CD14-positive monocyte (primary cell): ENCODE results near the gene ANKRD12. TPM values are rescaled to one million over a fixed set of nuclear protein-coding genes. Genes with fewer than 3 reads are reported as not detected.
"Not testable (repeated sequence)": the region's sequence is repeated elsewhere in the genome, so short reads cannot be mapped to it uniquely, and the experiment has no call there.

Source experiments
- DNase-seq, 3 donors: peaks; one replicate each; pipeline ENCODE4 v3.0.0-alpha.2; 2011 to 2022
- H2AFZ ChIP-seq: 2 replicates; pipeline ENCODE4 v1.6.0; 2012; ENCODE audit warnings: mild to moderate bottlenecking, low read depth, low read length, inconsistent platforms; ENCODE audit not compliant: insufficient read depth, poor library complexity, severe bottlenecking
- H3K27ac ChIP-seq, 2 donors: 1 replicate in 1 of 2; 2 replicates in 1 of 2; pipeline ENCODE4 v1.5.1; 2012 to 2013; ENCODE audit warnings: low read length in 2 of 2, control low read depth in 1 of 2, inconsistent platforms in 1 of 2, low read depth in 1 of 2, mild to moderate bottlenecking in 1 of 2
- H3K27me3 ChIP-seq, 2 donors: one replicate each; pipeline versions ENCODE4 v1.6.0 to v1.6.1; 2011 to 2013; ENCODE audit warnings: low read length in 2 of 2; ENCODE audit not compliant: control insufficient read depth in 2 of 2, insufficient read depth in 2 of 2
- H3K36me3 ChIP-seq, 2 donors: replicated peaks in 1 of 2; 1 replicate in 1 of 2; 2 replicates in 1 of 2; pipeline versions ENCODE4 v1.5.1 to v1.6.1; 2012 to 2013; ENCODE audit warnings: low read length in 2 of 2, control low read depth in 1 of 2, inconsistent platforms in 1 of 2, mild to moderate bottlenecking in 1 of 2; ENCODE audit not compliant: insufficient read depth in 2 of 2, control insufficient read depth in 1 of 2
- H3K4me1 ChIP-seq, 2 donors: 1 replicate in 1 of 2; 2 replicates in 1 of 2; pipeline versions ENCODE4 v1.5.1 to v1.6.1; 2012 to 2013; ENCODE audit warnings: low read length in 2 of 2, control low read depth in 1 of 2, inconsistent platforms in 1 of 2, mild to moderate bottlenecking in 1 of 2, moderate library complexity in 1 of 2; ENCODE audit not compliant: insufficient read depth in 2 of 2, control insufficient read depth in 1 of 2
- H3K4me2 ChIP-seq: replicated peaks from 2 replicates; pipeline ENCODE3; 2012; ENCODE audit warnings: low read length, moderate library complexity, mild to moderate bottlenecking; ENCODE audit not compliant: poor library complexity, severe bottlenecking; ENCODE audit errors: extremely low read depth
- H3K4me3 ChIP-seq, 3 experiments: fragments of 200-600 bp in 1 of 3; sonication (generic) in 1 of 3; replicated peaks in 1 of 3; 1 replicate in 2 of 3; 2 replicates in 1 of 3; pipeline ENCODE4 v1.5.1; 2011 to 2013; ENCODE audit warnings: low read length in 3 of 3, mild to moderate bottlenecking in 3 of 3, control low read depth in 2 of 3, low read depth in 2 of 3, inconsistent platforms in 1 of 3, moderate library complexity in 1 of 3
- H3K79me2 ChIP-seq: 2 replicates; pipeline ENCODE4 v1.6.0; 2012; ENCODE audit warnings: mild to moderate bottlenecking, control low read depth, inconsistent platforms, low read length, moderate library complexity; ENCODE audit not compliant: insufficient read depth
- H3K9ac ChIP-seq: 2 replicates; pipeline ENCODE4 v1.6.0; 2017; ENCODE audit warnings: low read length, mild to moderate bottlenecking; ENCODE audit not compliant: insufficient read depth, poor library complexity, severe bottlenecking
- H3K9me3 ChIP-seq, 2 donors: replicated peaks in 1 of 2; 1 replicate in 1 of 2; 2 replicates in 1 of 2; pipeline versions ENCODE4 v1.5.1 to v1.6.1; 2012 to 2013; ENCODE audit warnings: low read length in 2 of 2, control low read depth in 1 of 2; ENCODE audit not compliant: control insufficient read depth in 1 of 2, insufficient read depth in 1 of 2
- H4K20me1 ChIP-seq: 2 replicates; pipeline ENCODE4 v1.6.0; 2012; ENCODE audit warnings: mild to moderate bottlenecking, low read length, control low read depth, moderate library complexity; ENCODE audit not compliant: insufficient read depth
- H3K27ac Mint-ChIP-seq, 7 donors: one replicate each; pipeline ENCODE4 v1.8.0; 2020; ENCODE audit warnings: mild to moderate bottlenecking in 7 of 7, mixed read lengths in 7 of 7, moderate library complexity in 6 of 7, inconsistent platforms in 2 of 7
- H3K27me3 Mint-ChIP-seq, 3 donors: one replicate each; pipeline ENCODE4 v1.8.0; 2021 to 2022; ENCODE audit warnings: low read depth in 3 of 3, mild to moderate bottlenecking in 3 of 3, mixed read lengths in 3 of 3, moderate library complexity in 3 of 3, inconsistent platforms in 1 of 3
- H3K36me3 Mint-ChIP-seq, 2 donors: one replicate each; pipeline ENCODE4 v1.8.0; 2020; ENCODE audit warnings: mixed read lengths in 2 of 2, inconsistent platforms in 1 of 2, mild to moderate bottlenecking in 1 of 2
- H3K4me1 Mint-ChIP-seq: one replicate; pipeline ENCODE4 v1.8.0; 2020; ENCODE audit warnings: mild to moderate bottlenecking, mixed read lengths
- H3K4me3 Mint-ChIP-seq, 2 donors: one replicate each; pipeline ENCODE4 v1.8.0; 2020; ENCODE audit warnings: mild to moderate bottlenecking in 2 of 2, mixed read lengths in 2 of 2, moderate library complexity in 1 of 2
- H3K9me3 Mint-ChIP-seq, 7 donors: one replicate each; pipeline ENCODE4 v1.8.0; 2020 to 2022; ENCODE audit warnings: mixed read lengths in 7 of 7, mild to moderate bottlenecking in 6 of 7, moderate library complexity in 6 of 7, inconsistent platforms in 2 of 7
- CTCF ChIP-seq: fragments of 200-600 bp; IDR thresholded peaks from one replicate; pipeline ENCODE4 v1.8.0; 2022; ENCODE audit warnings: antibody characterized with exemption, mild to moderate bottlenecking
- WGBS: methylation state at CpG from one replicate; pipeline ENCODE4 v1.1.5; 2013; ENCODE audit warnings: missing lambda C conversion rate; ENCODE audit not compliant: insufficient coverage; 5-methylcytosine and 5-hydroxymethylcytosine counted together
- intact Hi-C, 2 donors: fragments of 100-400 bp; cut with micrococcal nuclease; formaldehyde crosslinking; loops; one replicate each; pipeline versions ENCODE4 v1.15.0 to v1.15.1; 2023
- polyA plus RNA-seq, 3 donors: library from polyadenylated mRNA; depleted of rRNA in 1 of 3; unstranded in 2 of 3; stranded (reverse) in 1 of 3; fragments of 300-500 nt in 2 of 3; fragments of >200 nt in 1 of 3; fragmentation: Illumina TruSeq in 2 of 3; gene quantifications; 1 replicate in 2 of 3; 2 replicates in 1 of 3; pipeline ENCODE4 v1.2.3, GENCODE V29; 2012 to 2021

ANKRD12 gene
- polyA plus RNA-seq, 3 donors, result 9.3 to 15.5 (median 15.4) TPM

GRCh38 chr18:9157806-9158205, 21.2 kb downstream of the ANKRD12 start:
- Mint-ChIP-seq H3K36me3 (peaks cover 13 to 24% of the 10 kb centered on the region in 2 donors), H3K9me3 (peaks cover 0 to 8% (median 6%) of the 10 kb centered on the region in 7 donors), H3K4me3 (no peak overlapping the region), H3K27me3 (peaks cover 0 to 2% (median 0%) of the 10 kb centered on the region in 3 donors), H3K27ac (peak overlapping the region in 2 of 7 donors; percentile 1 to 24), H3K4me1 (peaks cover 41% of the 10 kb centered on the region)
- Histone ChIP-seq H3K27ac (no peak overlapping the region), H3K27me3 (no peaks in the 10 kb centered on the region), H3K79me2 (peaks cover 99% of the 10 kb centered on the region), H2AFZ (no peak overlapping the region), H3K4me2 (no peak overlapping the region), H4K20me1 (peaks cover 100% of the 10 kb centered on the region), H3K4me1 (peaks cover 13 to 17% of the 10 kb centered on the region in 2 donors), H3K4me3 (no peak overlapping the region), H3K36me3 (peaks cover 0 to 7% of the 10 kb centered on the region in 2 donors), H3K9me3 (no peaks in the 10 kb centered on the region), H3K9ac (no peak overlapping the region)
- TF ChIP-seq CTCF, result no peak
- 71% methylated on average over 2 of the region's 2 CpGs for WGBS
- no peak for DNase-seq
- intact Hi-C loops, result no loop called here

GRCh38 chr18:9160014-9160413, 23.4 kb downstream of the ANKRD12 start:
- peaks cover 0 to 2% (median 0%) of the 10 kb centered on the region in 3 donors for H3K27me3 Mint-ChIP-seq
- Histone ChIP-seq H3K9me3 (peaks cover 0 to 11% of the 10 kb centered on the region in 2 donors), H3K9ac (no peak overlapping the region), H3K4me2 (no peak overlapping the region), H3K4me3 (no peak overlapping the region), H4K20me1 (peaks cover 100% of the 10 kb centered on the region), H3K36me3 (peaks cover 0 to 7% of the 10 kb centered on the region in 2 donors), H3K27me3 (no peaks in the 10 kb centered on the region), H3K79me2 (peaks cover 99% of the 10 kb centered on the region), H3K27ac (no peak overlapping the region), H2AFZ (no peak overlapping the region), H3K4me1 (no peaks in the 10 kb centered on the region)
- no peak overlapping the region for H3K4me3 Mint-ChIP-seq
- H3K9me3 Mint-ChIP-seq, result peaks cover 18 to 28% (median 22%) of the 10 kb centered on the region in 7 donors
- peaks cover 21% of the 10 kb centered on the region for H3K4me1 Mint-ChIP-seq
- DNase-seq, result no peak
- TF ChIP-seq CTCF, result no peak
- 100% methylated on average over 2 of the region's 4 CpGs for WGBS
- H3K27ac Mint-ChIP-seq, result no peak overlapping the region
- intact Hi-C loops, result no loop called here
- peaks cover 20 to 30% of the 10 kb centered on the region in 2 donors for H3K36me3 Mint-ChIP-seq

GRCh38 chr18:9162663-9163062, 26.1 kb downstream of the ANKRD12 start:
- H3K27me3 Mint-ChIP-seq, H3K4me1 ChIP-seq, intact Hi-C loops, H3K27ac ChIP-seq, H3K27ac Mint-ChIP-seq, H3K4me3 ChIP-seq, H3K36me3 ChIP-seq, DNase-seq, H3K27me3 ChIP-seq, H3K4me3 Mint-ChIP-seq, H3K4me2 ChIP-seq, H2AFZ ChIP-seq, H3K9ac ChIP-seq: not testable (repeated sequence)
- H4K20me1 ChIP-seq, result peaks cover 81% of the 10 kb centered on the region
- H3K36me3 Mint-ChIP-seq, result peaks cover 23% of the 10 kb centered on the region in 2 donors
- peaks cover 80% of the 10 kb centered on the region for H3K79me2 ChIP-seq
- WGBS, result 100% methylated on average over 1 of the region's 4 CpGs
- H3K4me1 Mint-ChIP-seq, result peaks cover 15% of the 10 kb centered on the region
- H3K9me3 ChIP-seq, result peaks cover 0 to 11% of the 10 kb centered on the region in 2 donors
- peaks cover 18 to 30% (median 25%) of the 10 kb centered on the region in 7 donors for H3K9me3 Mint-ChIP-seq
